ENCODE results near the gene LITAF. TPM values are rescaled to one million over a fixed set of nuclear protein-coding genes. Genes with fewer than 3 reads are reported as not detected.

Gene LITAF
- polyA plus RNA-seq, 1 of the 3 experiments (the other 2 are of a cell fraction) = 45.7 TPM

- TF ChIP-seq, protein P1, sequence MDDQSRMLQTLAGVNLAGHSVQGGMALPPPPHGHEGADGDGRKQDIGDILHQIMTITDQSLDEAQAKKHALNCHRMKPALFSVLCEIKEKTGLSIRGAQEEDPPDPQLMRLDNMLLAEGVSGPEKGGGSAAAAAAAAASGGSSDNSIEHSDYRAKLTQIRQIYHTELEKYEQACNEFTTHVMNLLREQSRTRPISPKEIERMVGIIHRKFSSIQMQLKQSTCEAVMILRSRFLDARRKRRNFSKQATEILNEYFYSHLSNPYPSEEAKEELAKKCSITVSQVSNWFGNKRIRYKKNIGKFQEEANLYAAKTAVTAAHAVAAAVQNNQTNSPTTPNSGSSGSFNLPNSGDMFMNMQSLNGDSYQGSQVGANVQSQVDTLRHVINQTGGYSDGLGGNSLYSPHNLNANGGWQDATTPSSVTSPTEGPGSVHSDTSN (IDR thresholded peaks at IDR 0.05) = no peak
- no peak for TF ChIP-seq REST (IDR thresholded peaks at IDR 0.05; ENCODE audit: low read depth, low read length)
- TF ChIP-seq JUND (IDR thresholded peaks at IDR 0.05) = no peak
- TF ChIP-seq GABPA (IDR thresholded peaks at IDR 0.05; ENCODE audit: low read depth) = 0 out of 2 replicates have a peak, but pooled peaks have one; percentile 23
- TF ChIP-seq FOXJ3 (CRISPR knock-in tag; IDR thresholded peaks at IDR 0.05) = peak; percentile 62
- no peak for TF ChIP-seq RXRA (IDR thresholded peaks at IDR 0.05; ENCODE audit: borderline replicate concordance, low read depth)
- no peak for TF ChIP-seq NRF1 (IDR thresholded peaks at IDR 0.05; ENCODE audit: low read depth, low read length)
- no peak for TF ChIP-seq TEAD4 (IDR thresholded peaks at IDR 0.05; ENCODE audit: borderline replicate concordance, insufficient read depth)
These were observed at the start of gene LITAF (continued) for GRCh38 chr16:11586856-11587642.

- Histone ChIP-seq H2AFZ (ENCODE audit: low read depth) (no peak overlapping the region), H3K9me2 (no peaks in the 10 kb centered on the region), H3K36me3 (replicated peaks in 1 of 2; ENCODE audit: control insufficient read depth in 1 of 2, insufficient read depth in 2 of 2, low read length in 1 of 2) (no peaks in the 10 kb centered on the region), H3K9me3 (no peaks in the 10 kb centered on the region), H3K79me2 (ENCODE audit: insufficient read depth) (no peaks in the 10 kb centered on the region), H3K27me3 (ENCODE audit: insufficient read depth) (no peaks in the 10 kb centered on the region), H3K4me1 (ENCODE audit: control insufficient read depth in 1 of 2, insufficient read depth in 2 of 2, low read depth in 1 of 2, low read length in 1 of 2) (peaks cover 10 to 13% of the 10 kb centered on the region in 2 experiments; a peak in 3 of 4 replicates), H4K20me1 (ENCODE audit: insufficient read depth) (no peaks in the 10 kb centered on the region), H3K4me2 (no peak overlapping the region), H3K27ac (ENCODE audit: low read depth in 2 of 2, low read length in 1 of 2) (no peak overlapping the region), H3K4me3 (ENCODE audit: low read depth in 2 of 2, low read length in 1 of 2) (no peak overlapping the region), H3K9ac (no peak overlapping the region), H3F3A (replicated peaks; ENCODE audit: insufficient read depth) (peaks cover 7% of the 10 kb centered on the region)
- no peak for TF ChIP-seq FOXM1 (IDR thresholded peaks at IDR 0.05; ENCODE audit: low read depth)
- TF ChIP-seq EZH2phosphoT487 (IDR thresholded peaks at IDR 0.05; ENCODE audit: borderline replicate concordance, low read depth) = no peak
- TF ChIP-seq IRF3 (IDR thresholded peaks at IDR 0.05; ENCODE audit: low read depth, low read length) = no peak
- TF ChIP-seq, protein P2, sequence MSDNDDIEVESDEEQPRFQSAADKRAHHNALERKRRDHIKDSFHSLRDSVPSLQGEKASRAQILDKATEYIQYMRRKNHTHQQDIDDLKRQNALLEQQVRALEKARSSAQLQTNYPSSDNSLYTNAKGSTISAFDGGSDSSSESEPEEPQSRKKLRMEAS (IDR thresholded peaks at IDR 0.05; ENCODE audit: low read depth) = no peak
- no peak for TF ChIP-seq EP300 (IDR thresholded peaks at IDR 0.05; ENCODE audit: borderline replicate concordance in 1 of 2, low read depth in 1 of 2, low read length in 1 of 2)
- no peak for TF ChIP-seq RAD21 (IDR thresholded peaks at IDR 0.05; ENCODE audit: low read length)
- TF ChIP-seq, protein P3, sequence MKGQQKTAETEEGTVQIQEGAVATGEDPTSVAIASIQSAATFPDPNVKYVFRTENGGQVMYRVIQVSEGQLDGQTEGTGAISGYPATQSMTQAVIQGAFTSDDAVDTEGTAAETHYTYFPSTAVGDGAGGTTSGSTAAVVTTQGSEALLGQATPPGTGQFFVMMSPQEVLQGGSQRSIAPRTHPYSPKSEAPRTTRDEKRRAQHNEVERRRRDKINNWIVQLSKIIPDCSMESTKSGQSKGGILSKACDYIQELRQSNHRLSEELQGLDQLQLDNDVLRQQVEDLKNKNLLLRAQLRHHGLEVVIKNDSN (IDR thresholded peaks at IDR 0.05; ENCODE audit: borderline replicate concordance, low read depth) = no peak
- TF ChIP-seq TEAD4 (IDR thresholded peaks at IDR 0.05; ENCODE audit: borderline replicate concordance, insufficient read depth) = no peak
- TF ChIP-seq JUND (IDR thresholded peaks at IDR 0.05) = no peak
- TF ChIP-seq ELF1 (IDR thresholded peaks at IDR 0.05) = no peak
- no peak for TF ChIP-seq CHD2 (IDR thresholded peaks at IDR 0.05; ENCODE audit: low read length, partially characterized antibody)
- POLR2A ChIA-PET = no interaction called here
- WGBS (ENCODE audit: low lambda C conversion rate) = 92% methylated on average over 14 of the region's 14 CpGs
- no peak for DNase-seq
- CTCF ChIA-PET = interaction anchor here (0.6 to 2.3 kb wide), 3 partner anchors 78 to 240 kb away, joined by 3 to 6 read pairs (median 3); no protein-coding TSS in a partner anchor
These were observed 49.5 kb upstream of the LITAF start for GRCh38 chr16:11636172-11636721.

Measured in SK-N-SH (cell line).